Gastrocnemius medialis (tissue), 4 donors: ENCODE measurements around the gene PCDH9.

Experiments
- POLR2A ChIP-seq, 2 donors: fragments of 450-650 bp; IDR thresholded peaks; one replicate each; pipeline ENCODE4 v1.6.1; 2017; ENCODE audit warnings: antibody characterized with exemption in 2 of 2, mild to moderate bottlenecking in 2 of 2, moderate library complexity in 2 of 2
- TF ChIP-seq, protein P1 (sequence below), 5 experiments: fragments of 450-650 bp in 3 of 5; fragments of 200-600 bp in 2 of 5; sonication (generic) in 2 of 5; IDR thresholded peaks in 4 of 5; conservative IDR thresholded peaks in 1 of 5; 1 replicate in 4 of 5; 2 replicates in 1 of 5; pipeline ENCODE4 v1.5.1; 2016 to 2019; ENCODE audit warnings: antibody characterized with exemption in 5 of 5, mild to moderate bottlenecking in 3 of 5, moderate library complexity in 3 of 5

DNA sequence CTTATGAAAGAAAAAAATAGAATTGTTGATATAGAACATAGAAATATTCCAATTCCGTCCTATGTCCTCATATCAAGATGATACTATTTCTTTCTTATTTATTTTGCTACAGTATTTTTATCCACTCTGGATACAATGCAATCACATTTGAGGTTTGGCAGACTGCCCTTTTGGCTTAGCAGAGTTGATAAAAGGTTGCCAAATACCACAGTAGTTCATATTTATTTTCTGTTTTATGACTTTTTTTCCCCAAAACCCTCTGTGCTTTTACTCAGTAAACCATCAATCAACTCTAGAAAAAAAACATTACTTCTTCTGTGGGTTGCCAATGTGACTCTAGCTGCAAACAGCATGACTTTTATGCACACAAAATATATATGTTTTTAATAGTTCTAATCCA lies 424.5 kb downstream of the PCDH9 start:
- TF ChIP-seq, protein P1, sequence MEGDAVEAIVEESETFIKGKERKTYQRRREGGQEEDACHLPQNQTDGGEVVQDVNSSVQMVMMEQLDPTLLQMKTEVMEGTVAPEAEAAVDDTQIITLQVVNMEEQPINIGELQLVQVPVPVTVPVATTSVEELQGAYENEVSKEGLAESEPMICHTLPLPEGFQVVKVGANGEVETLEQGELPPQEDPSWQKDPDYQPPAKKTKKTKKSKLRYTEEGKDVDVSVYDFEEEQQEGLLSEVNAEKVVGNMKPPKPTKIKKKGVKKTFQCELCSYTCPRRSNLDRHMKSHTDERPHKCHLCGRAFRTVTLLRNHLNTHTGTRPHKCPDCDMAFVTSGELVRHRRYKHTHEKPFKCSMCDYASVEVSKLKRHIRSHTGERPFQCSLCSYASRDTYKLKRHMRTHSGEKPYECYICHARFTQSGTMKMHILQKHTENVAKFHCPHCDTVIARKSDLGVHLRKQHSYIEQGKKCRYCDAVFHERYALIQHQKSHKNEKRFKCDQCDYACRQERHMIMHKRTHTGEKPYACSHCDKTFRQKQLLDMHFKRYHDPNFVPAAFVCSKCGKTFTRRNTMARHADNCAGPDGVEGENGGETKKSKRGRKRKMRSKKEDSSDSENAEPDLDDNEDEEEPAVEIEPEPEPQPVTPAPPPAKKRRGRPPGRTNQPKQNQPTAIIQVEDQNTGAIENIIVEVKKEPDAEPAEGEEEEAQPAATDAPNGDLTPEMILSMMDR (IDR thresholded peaks at IDR 0.05 in 4 of 5, conservative IDR thresholded peaks at IDR 0.05 in 1 of 5), result no peak
- no peak for TF ChIP-seq POLR2A (IDR thresholded peaks at IDR 0.05)
